K562 (cell line): ENCODE measurements around the gene SDHC. TPM values are rescaled to one million over a fixed set of nuclear protein-coding genes. Genes with fewer than 3 reads are reported as not detected.

ENCODE experiments used
- ATF1 ChIP-seq, 2 experiments: fragments of 450-650 bp in 1 of 2; IDR thresholded peaks; 2 replicates each; pipeline ENCODE4 v1.6.1; 2016; ENCODE audit warnings: missing compliant biosample characterization in 1 of 2, missing genetic modification characterization in 1 of 2
- CUX1 ChIP-seq: fragments of 200-800 bp; sonication (Bioruptor generic); IDR thresholded peaks from 2 replicates; pipeline ENCODE4 v1.6.1; 2016; ENCODE audit warnings: missing genetic modification characterization, missing compliant biosample characterization
- E2F5 ChIP-seq: sonication (generic); formaldehyde crosslinking; IDR thresholded peaks from 2 replicates; pipeline ENCODE4 v1.8.0; 2022; ENCODE audit warnings: mild to moderate bottlenecking, missing genetic modification reagents
- GTF2F1 ChIP-seq: IDR thresholded peaks from 2 replicates; pipeline ENCODE4 v1.6.1; 2011; ENCODE audit warnings: low read depth, low read length, improper control_type of control experiment
- HSF4 ChIP-seq: fragments of 250-450 bp; sonication (Bioruptor Pico); IDR thresholded peaks from 2 replicates; pipeline ENCODE4 v2.1.2; 2022; ENCODE audit warnings: mild to moderate bottlenecking, moderate library complexity, borderline replicate concordance
- LCOR ChIP-seq: sonication (generic); formaldehyde crosslinking; IDR thresholded peaks from 2 replicates; pipeline ENCODE4 v1.8.0; 2022; ENCODE audit warnings: mild to moderate bottlenecking, missing genetic modification reagents
- NR3C1 ChIP-seq: sonication (generic); formaldehyde crosslinking; IDR thresholded peaks from 2 replicates; pipeline ENCODE4 v1.8.1; 2022; ENCODE audit warnings: missing genetic modification reagents
- POLR2AphosphoS2 ChIP-seq: IDR thresholded peaks from 2 replicates; pipeline ENCODE4 v1.6.1; 2012; ENCODE audit warnings: low read length, improper control_type of control experiment
- POLR2H ChIP-seq: IDR thresholded peaks from 2 replicates; pipeline ENCODE4 v1.6.1; 2016; ENCODE audit warnings: missing genetic modification characterization, low read depth, mild to moderate bottlenecking, control low read depth, missing compliant biosample characterization, moderate library complexity
- PPARD ChIP-seq: fragments of 250-450 bp; sonication (Bioruptor Pico); IDR thresholded peaks from 2 replicates; pipeline ENCODE4 v1.8.0; 2022; ENCODE audit warnings: inconsistent platforms, mild to moderate bottlenecking, moderate library complexity
- REST ChIP-seq, 2 experiments: fragments of 450-650 bp; formaldehyde crosslinking in 1 of 2; IDR thresholded peaks; 2 replicates each; pipeline versions ENCODE4 v1.4.0 to v1.6.1; 2014 to 2020; ENCODE audit warnings: mild to moderate bottlenecking in 2 of 2, borderline replicate concordance in 1 of 2, low read depth in 1 of 2
- ZNF76 ChIP-seq: fragments of 250-450 bp; sonication (Bioruptor Pico); IDR thresholded peaks from 2 replicates; pipeline ENCODE4 v1.4.0; 2020; ENCODE audit warnings: mild to moderate bottlenecking, moderate library complexity, borderline replicate concordance
- polyA plus RNA-seq, 8 experiments: library from polyadenylated mRNA; depleted of rRNA in 4 of 8; stranded (reverse) in 5 of 8; unstranded in 3 of 8; fragments of >200 nt; fragmentation: Nextera tagmentation in 2 of 8; fragmentation: Illumina TruSeq in 1 of 8; extraction: Ambion mirVana in 2 of 8; extraction: Trizol in 1 of 8; gene quantifications; 2 replicates each; pipeline versions ENCODE4 v1.2.1 to v1.2.3, GENCODE V29; 2011 to 2014; ENCODE audit warnings: inconsistent platforms in 1 of 8, missing spikeins in 1 of 8
- total RNA-seq, 7 experiments: library from RNA; depleted of rRNA in 6 of 7; stranded (reverse); fragments of >200 nt in 6 of 7; fragmentation: Illumina TruSeq in 2 of 7; extraction: Trizol in 2 of 7; gene quantifications; 2 replicates each; pipeline versions ENCODE4 v1.2.1 to v1.2.3, GENCODE V29; 2011 to 2021; ENCODE audit warnings: low replicate concordance in 1 of 7

SDHC gene
- total and polyA plus RNA-seq, 9 of the 15 experiments (the other 6 are each of a cell fraction or from before 2014, with no cell fraction given) = 7.7 to 309 (median 174) TPM

GRCh38 chr1:161314201-161314981, at the start of gene SDHC (continued):
- no peak for TF ChIP-seq CUX1 (CRISPR knock-in tag)
- TF ChIP-seq REST (IDR thresholded peaks at IDR 0.05; ENCODE audit: borderline replicate concordance) = peak; percentile 60
- no peak for TF ChIP-seq REST (CRISPR knock-in tag; IDR thresholded peaks at IDR 0.05; ENCODE audit: low read depth)
- no peak for TF ChIP-seq PPARD (CRISPR knock-in tag)
- peak; percentile 90 for TF ChIP-seq POLR2H (tag)
- no peak for TF ChIP-seq NR3C1 (CRISPR knock-in tag)
- TF ChIP-seq E2F5 (CRISPR knock-in tag) = no peak
- peak; percentile 3; the same call in 1 of the 2 replicates for TF ChIP-seq LCOR (CRISPR knock-in tag)
- TF ChIP-seq ATF1 (CRISPR knock-in tag; IDR thresholded peaks at IDR 0.05) = no peak
- TF ChIP-seq ATF1 (tag; IDR thresholded peaks at IDR 0.05) = peak; percentile 96
- TF ChIP-seq ZNF76 = no peak
- TF ChIP-seq HSF4 (CRISPR knock-in tag) = no peak
- TF ChIP-seq GTF2F1 = peak; percentile 77; the same call in 1 of the 2 replicates
- no peak for TF ChIP-seq POLR2AphosphoS2
